Parietal lobe (tissue), 1 donor: ENCODE data around the gene PPP3R2. TPM values are rescaled to one million over a fixed set of nuclear protein-coding genes. Genes with fewer than 3 reads are reported as not detected.

Experiments used
- total RNA-seq: library from RNA; depleted of rRNA; stranded (reverse); fragments of >200 nt; gene quantifications from one replicate; pipeline ENCODE4 v1.2.3, GENCODE V29; 2014

PPP3R2 gene, protein sequence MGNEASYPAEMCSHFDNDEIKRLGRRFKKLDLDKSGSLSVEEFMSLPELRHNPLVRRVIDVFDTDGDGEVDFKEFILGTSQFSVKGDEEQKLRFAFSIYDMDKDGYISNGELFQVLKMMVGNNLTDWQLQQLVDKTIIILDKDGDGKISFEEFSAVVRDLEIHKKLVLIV
- total RNA-seq: 0.63 TPM

DNA sequence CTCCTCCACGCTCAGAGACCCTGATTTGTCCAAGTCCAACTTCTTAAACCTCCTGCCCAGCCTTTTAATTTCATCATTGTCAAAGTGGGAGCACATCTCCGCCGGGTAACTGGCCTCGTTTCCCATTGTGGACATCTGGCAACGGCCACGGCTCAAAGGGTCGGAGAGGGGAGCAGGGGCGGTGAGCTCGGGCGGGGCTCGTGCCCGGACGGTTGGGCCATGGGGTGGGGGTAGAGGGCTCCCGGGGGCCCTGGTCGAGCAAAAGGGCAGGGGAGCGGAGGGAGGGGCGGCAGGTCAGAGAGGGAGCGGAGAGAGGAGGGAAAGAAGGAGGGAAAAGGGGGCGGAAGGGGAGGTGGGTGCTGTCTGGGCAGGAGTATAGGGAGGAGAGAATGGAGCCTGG is at the start of gene PPP3R2:
Gene PPP3R2, minus strand, starts transcription at position 174 of the 400 bp plus-strand sequence. Its CDS starts 48 bp downstream, at position 126.

Other genes with a start within 250 kb of the PPP3R2 start
- 0.31 TPM for gene BAAT, start 210.0 kb downstream of the PPP3R2 start, total RNA-seq
- gene MRPL50, start 196.4 kb downstream of the PPP3R2 start, total RNA-seq: 36.3 TPM
- gene ZNF189, start 196.1 kb downstream of the PPP3R2 start, total RNA-seq: 53.8 TPM
- gene ALDOB, start 159.2 kb downstream of the PPP3R2 start, total RNA-seq: not detected
- 36.6 TPM for gene RNF20, start 61.1 kb downstream of the PPP3R2 start, total RNA-seq
- 6.9 TPM for gene GRIN3A, start 143.7 kb upstream of the PPP3R2 start, total RNA-seq